Chondrocyte (in vitro differentiated cells): ENCODE results near the gene IGFBP2. TPM values are rescaled to one million over a fixed set of nuclear protein-coding genes. Genes with fewer than 3 reads are reported as not detected.

Experiments used
- DNase-seq: peaks from one replicate; pipeline ENCODE4 v3.0.0; 2021; ENCODE audit warnings: mixed read lengths, low spot score
- H3K27ac Mint-ChIP-seq: one replicate; pipeline ENCODE4 v1.8.0; 2021; ENCODE audit warnings: mild to moderate bottlenecking, moderate library complexity, mixed read lengths; ENCODE audit not compliant: unreplicated experiment
- H3K27me3 Mint-ChIP-seq: 2 replicates; pipeline ENCODE4 v1.8.0; 2021; ENCODE audit warnings: low read depth, mixed read lengths
- H3K36me3 Mint-ChIP-seq: 2 replicates; pipeline ENCODE4 v1.8.0; 2021; ENCODE audit warnings: low read depth, mixed read lengths
- H3K4me1 Mint-ChIP-seq: 2 replicates; pipeline ENCODE4 v1.8.0; 2021; ENCODE audit warnings: low read depth, mild to moderate bottlenecking, mixed read lengths
- H3K4me3 Mint-ChIP-seq: one replicate; pipeline ENCODE4 v1.8.0; 2021; ENCODE audit warnings: mild to moderate bottlenecking, moderate library complexity, mixed read lengths; ENCODE audit not compliant: unreplicated experiment
- H3K9me3 Mint-ChIP-seq: 2 replicates; pipeline ENCODE4 v1.8.0; 2021; ENCODE audit warnings: low read depth, mixed read lengths
- CTCF ChIP-seq: fragments of 200-600 bp; sonication (generic); IDR thresholded peaks from 2 replicates; pipeline ENCODE4 v1.5.0; 2021; ENCODE audit warnings: antibody characterized with exemption, mild to moderate bottlenecking, moderate library complexity
- total RNA-seq: library from RNA; stranded (reverse); gene quantifications from 3 replicates; pipeline ENCODE4 v1.2.1, GENCODE V29; 2021

IGFBP2 gene
- total RNA-seq, 1 donor from 2014 or later, result 1,848 TPM

DNA sequence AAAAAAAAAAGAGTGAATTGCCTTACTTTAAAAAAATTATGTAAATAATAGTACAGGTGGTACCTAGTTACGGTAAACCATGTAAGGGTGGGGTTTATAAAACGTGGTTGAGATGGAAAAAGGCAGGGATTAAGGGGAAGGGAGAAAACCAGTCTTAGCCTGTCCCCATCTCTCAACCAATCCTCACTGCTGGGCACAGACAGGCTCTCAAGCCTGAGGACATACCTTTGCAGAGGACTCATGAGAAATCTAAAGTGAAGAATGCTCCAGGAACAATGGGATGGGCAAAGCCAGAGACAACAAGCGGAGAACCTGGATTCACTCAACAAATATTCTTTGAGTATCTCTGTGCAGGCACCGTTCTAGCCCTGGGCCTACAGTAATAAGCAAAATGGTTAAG lies 3.4 kb upstream of the IGFBP2 start:
- TF ChIP-seq CTCF, result no peak
- Mint-ChIP-seq H3K9me3 (peaks cover 5% of the 10 kb centered on the region), H3K27ac (no peak overlapping the region), H3K4me3 (no peak overlapping the region), H3K4me1 (peaks cover 16% of the 10 kb centered on the region), H3K36me3 (peaks cover 6% of the 10 kb centered on the region), H3K27me3 (no peaks in the 10 kb centered on the region)
- no peak for DNase-seq

- Mint-ChIP-seq H3K9me3 (peaks cover 5% of the 10 kb centered on the region), H3K4me3 (peak overlapping the region; percentile 81), H3K27me3 (no peaks in the 10 kb centered on the region), H3K36me3 (peaks cover 12% of the 10 kb centered on the region), H3K4me1 (peaks cover 40% of the 10 kb centered on the region), H3K27ac (peak overlapping the region; percentile 71)
- no peak for DNase-seq
- TF ChIP-seq CTCF, result no peak
These were observed 771 bp upstream of the IGFBP2 start for GRCh38 chr2:216632346-216632951.

- Mint-ChIP-seq H3K4me3 (peak overlapping the region; percentile 100), H3K27ac (peak overlapping the region; percentile 91), H3K4me1 (peaks cover 49% of the 10 kb centered on the region), H3K36me3 (peaks cover 15% of the 10 kb centered on the region), H3K9me3 (no peaks in the 10 kb centered on the region), H3K27me3 (no peaks in the 10 kb centered on the region)
- DNase-seq, result peak; percentile 91
- TF ChIP-seq CTCF, result no peak
These were observed 573 bp downstream of the IGFBP2 start for GRCh38 chr2:216633616-216634369.

DNA sequence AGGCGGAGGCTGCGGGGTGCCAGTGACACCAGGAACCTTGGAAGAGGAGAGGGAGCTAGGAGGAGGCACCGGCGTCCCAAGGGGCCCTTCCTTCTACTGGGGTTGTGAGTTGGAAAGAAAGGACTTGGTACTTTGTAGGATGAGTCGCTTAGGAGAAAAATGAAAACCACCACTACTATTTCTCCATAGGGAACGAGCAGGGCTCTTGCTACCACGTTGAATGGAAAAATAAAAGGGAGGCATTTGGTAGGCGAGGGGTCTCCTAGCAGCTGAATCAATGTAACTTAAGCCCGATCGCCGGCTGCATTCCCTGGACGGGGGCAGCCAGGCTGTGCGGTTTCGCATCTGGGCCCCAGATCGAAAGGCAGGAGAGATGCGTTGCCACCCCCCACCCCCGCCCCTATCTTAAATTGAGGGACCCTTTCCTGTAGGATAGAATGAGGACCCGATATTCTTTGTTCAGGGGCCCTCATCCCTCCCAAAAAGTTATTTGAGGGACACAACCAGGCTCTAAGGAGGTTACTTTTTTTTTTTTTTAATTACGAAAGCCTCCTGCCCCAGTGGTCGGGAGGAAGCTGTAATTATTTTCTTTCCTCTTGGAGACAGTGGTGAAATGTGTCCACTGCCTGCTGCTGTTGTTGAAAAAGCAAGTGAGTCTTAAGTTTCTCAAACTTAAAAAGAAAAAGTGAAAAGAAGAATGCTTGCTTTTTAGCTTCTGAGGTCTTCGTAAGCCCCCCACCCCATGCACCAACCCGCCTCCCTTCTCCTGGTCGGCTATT lies 1.3 kb downstream of the IGFBP2 start:
- H3K27me3 Mint-ChIP-seq, result no peaks in the 10 kb centered on the region
- peak; percentile 25 for DNase-seq
- H3K36me3 Mint-ChIP-seq, result peaks cover 17% of the 10 kb centered on the region
- H3K9me3 Mint-ChIP-seq, result no peaks in the 10 kb centered on the region
- H3K27ac Mint-ChIP-seq, result peak overlapping the region; percentile 96
- no peak for TF ChIP-seq CTCF
- peak overlapping the region; percentile 100 for H3K4me3 Mint-ChIP-seq
- H3K4me1 Mint-ChIP-seq, result peaks cover 52% of the 10 kb centered on the region

- Mint-ChIP-seq H3K36me3 (peaks cover 21% of the 10 kb centered on the region), H3K27me3 (no peaks in the 10 kb centered on the region), H3K4me1 (peaks cover 56% of the 10 kb centered on the region), H3K27ac (peak overlapping the region; percentile 96), H3K4me3 (peak overlapping the region; percentile 100), H3K9me3 (no peaks in the 10 kb centered on the region)
- DNase-seq, result peak; percentile 44
- peak; percentile 19 for TF ChIP-seq CTCF
These were observed 2.0 kb downstream of the IGFBP2 start for GRCh38 chr2:216635171-216635570.
